K562 (cell line): ENCODE measurements around the gene BRAF. TPM values are rescaled to one million over a fixed set of nuclear protein-coding genes. Genes with fewer than 3 reads are reported as not detected.
A peak's percentile ranks its signal among the peaks of the same experiment; 100 is the strongest.

ENCODE experiments used
- ATAC-seq: fragments of 200-7000 bp; cut with Tn5 transposase; 3 replicates; pipeline ENCODE4 v1.9.1; 2020; ENCODE audit warnings: moderate library complexity
- BruUV-seq: library from RNA; stranded (reverse); fragments of 400-500 nt; replicated peaks from 2 replicates; lab custom pipeline; 2021; lab: Mats Ljungman, UMichigan
- CTCF ChIA-PET: fragments of 300-600 bp; formaldehyde crosslinking; extraction: SDS; loops from one replicate; lab custom pipeline; 2021; ENCODE audit warnings: low intra/inter-chr PET ratio; lab: Yijun Ruan, JAX
- POLR2A ChIA-PET: fragments of 300-600, 350-650 bp; sonication (Branson Sonifier 250); formaldehyde crosslinking; extraction: SDS; loops from one replicate; lab custom pipeline; 2021; ENCODE audit warnings: antibody characterized with exemption, inconsistent platforms; lab: Yijun Ruan, JAX
- DNase-seq, 4 experiments: peaks; one replicate each; pipeline versions ENCODE4 v3.0.0 to v3.0.0-alpha.2; 2011 to 2018; ENCODE audit warnings: low spot score in 3 of 4, mixed read lengths in 3 of 4; ENCODE audit errors: extremely low read depth in 1 of 4
- FAIRE-seq: peaks from 2 replicates; lab custom pipeline; 2011; peaks lifted over from hg19 to GRCh38; lab: Jason Lieb, UNC
- H2AFZ ChIP-seq: 2 replicates; pipeline ENCODE4 v1.6.0; 2011; ENCODE audit warnings: low read depth, low read length, control low read depth, inconsistent platforms
- H3K27ac ChIP-seq: fragments of 200-600 bp; 3 replicates; pipeline ENCODE4 v1.8.0; 2011; ENCODE audit warnings: low read depth, mild to moderate bottlenecking, control low read depth, inconsistent platforms, low read length, moderate library complexity, mixed read lengths; ENCODE audit errors: extremely low read depth
- H3K27me3 ChIP-seq, 2 experiments: fragments of 300-600 bp in 1 of 2; 2 replicates in 1 of 2; 3 replicates in 1 of 2; pipeline versions ENCODE4 v1.6.0 to v1.8.0; 2011; ENCODE audit warnings: inconsistent platforms in 2 of 2, low read length in 2 of 2, mild to moderate bottlenecking in 1 of 2, mixed read lengths in 1 of 2, moderate library complexity in 1 of 2; ENCODE audit not compliant: control insufficient read depth in 2 of 2, insufficient read depth in 2 of 2
- H3K36me3 ChIP-seq: fragments of 300-600 bp; 3 replicates; pipeline ENCODE4 v1.8.0; 2011; ENCODE audit warnings: mild to moderate bottlenecking, low read length, inconsistent platforms; ENCODE audit not compliant: control insufficient read depth, insufficient read depth
- H3K4me1 ChIP-seq, 2 experiments: fragments of 200-600 bp in 1 of 2; replicated peaks in 1 of 2; 2 replicates in 1 of 2; 3 replicates in 1 of 2; pipeline versions ENCODE4 v1.5.1 to v1.8.0; 2011; ENCODE audit warnings: inconsistent platforms in 2 of 2, low read length in 2 of 2, mild to moderate bottlenecking in 1 of 2, mixed read lengths in 1 of 2, moderate library complexity in 1 of 2; ENCODE audit not compliant: control insufficient read depth in 2 of 2, insufficient read depth in 2 of 2
- H3K4me2 ChIP-seq: 2 replicates; pipeline ENCODE4 v1.6.1; 2011; ENCODE audit warnings: low read length, control low read depth, inconsistent platforms, mixed read lengths; ENCODE audit not compliant: insufficient read depth
- H3K4me3 ChIP-seq: fragments of 200-600 bp; sonication (generic), shearing (Covaris generic); 2 replicates; pipeline ENCODE4 v1.5.1; 2016; ENCODE audit warnings: control low read depth, inconsistent platforms
- H3K79me2 ChIP-seq: fragments of 200-600 bp; 3 replicates; pipeline ENCODE4 v1.8.0; 2011; ENCODE audit warnings: low read length, inconsistent platforms; ENCODE audit not compliant: control insufficient read depth, insufficient read depth
- H3K9ac ChIP-seq, 2 experiments: 2 replicates each; pipeline versions ENCODE4 v1.6.0 to v1.6.1; 2011; ENCODE audit warnings: low read depth in 2 of 2, low read length in 2 of 2, control low read depth in 1 of 2, inconsistent platforms in 1 of 2, mild to moderate bottlenecking in 1 of 2, mixed read lengths in 1 of 2; ENCODE audit not compliant: insufficient read depth in 1 of 2
- H3K9me1 ChIP-seq: one replicate; pipeline ENCODE4 v1.6.0; 2011; ENCODE audit warnings: inconsistent platforms, mild to moderate bottlenecking, low read length, moderate library complexity; ENCODE audit not compliant: control insufficient read depth, insufficient read depth
- H3K9me3 ChIP-seq: replicated peaks from 2 replicates; pipeline ENCODE4 v1.5.1; 2011; ENCODE audit warnings: low read depth, low read length, inconsistent platforms; ENCODE audit not compliant: control insufficient read depth, insufficient read depth
- H4K20me1 ChIP-seq: replicated peaks from 2 replicates; pipeline ENCODE4 v1.6.1; 2011; ENCODE audit warnings: low read length, inconsistent platforms, mixed read lengths; ENCODE audit not compliant: control insufficient read depth, insufficient read depth
- C11orf30 ChIP-seq: fragments of 450-650 bp; IDR thresholded peaks from 2 replicates; pipeline ENCODE4 v1.6.1; 2016; ENCODE audit warnings: low read depth, mild to moderate bottlenecking
- E2F4 ChIP-seq: sonication (generic); formaldehyde crosslinking; IDR thresholded peaks from 2 replicates; pipeline ENCODE4 v1.8.0; 2022; ENCODE audit warnings: mild to moderate bottlenecking, low read depth, missing genetic modification reagents
- FOSL1 ChIP-seq: fragments of 200-800 bp; sonication (Bioruptor generic); conservative IDR thresholded peaks from 2 replicates; pipeline ENCODE4 v1.6.1; 2016; ENCODE audit warnings: missing genetic modification characterization, missing compliant biosample characterization
- ZNF3 ChIP-seq: fragments of 250-450 bp; sonication (Bioruptor Pico); IDR thresholded peaks from 2 replicates; pipeline ENCODE4 v1.5.0; 2021; ENCODE audit warnings: mild to moderate bottlenecking, moderate library complexity
- ZNF316 ChIP-seq: fragments of 450-650 bp; IDR thresholded peaks from 2 replicates; pipeline ENCODE4 v1.6.1; 2016
- WGBS: fragments of 100-300 bp; shearing (Covaris generic); methylation state at CpG from one replicate; pipeline ENCODE4 v1.1.6; 2016; ENCODE audit warnings: low coverage, mixed read lengths; ENCODE audit not compliant: insufficient coverage; ENCODE audit errors: missing lambda C conversion rate; 5-methylcytosine and 5-hydroxymethylcytosine counted together
- in situ Hi-C: fragments of 300-500 bp; cut with MboI; formaldehyde crosslinking; loops from 4 replicates; pipeline ENCODE4 v1.15.0; 2018; ENCODE audit warnings: inconsistent platforms, mixed read lengths
- intact Hi-C: fragments of 100-400 bp; cut with micrococcal nuclease; formaldehyde crosslinking; loops from 2 replicates; pipeline ENCODE4 v1.14.2; 2022
- polyA plus RNA-seq, 8 experiments: library from polyadenylated mRNA; depleted of rRNA in 4 of 8; stranded (reverse) in 5 of 8; unstranded in 3 of 8; fragments of >200 nt; fragmentation: Nextera tagmentation in 2 of 8; fragmentation: Illumina TruSeq in 1 of 8; extraction: Ambion mirVana in 2 of 8; extraction: Trizol in 1 of 8; gene quantifications; 2 replicates each; pipeline versions ENCODE4 v1.2.1 to v1.2.3, GENCODE V29; 2011 to 2014; ENCODE audit warnings: inconsistent platforms in 1 of 8, missing spikeins in 1 of 8
- total RNA-seq, 7 experiments: library from RNA; depleted of rRNA in 6 of 7; stranded (reverse); fragments of >200 nt in 6 of 7; fragmentation: Illumina TruSeq in 2 of 7; extraction: Trizol in 2 of 7; gene quantifications; 2 replicates each; pipeline versions ENCODE4 v1.2.1 to v1.2.3, GENCODE V29; 2011 to 2021; ENCODE audit warnings: low replicate concordance in 1 of 7

The BRAF gene
- total and polyA plus RNA-seq, 9 of the 15 experiments (the other 6 are each of a cell fraction or from before 2014, with no cell fraction given): 3.6 to 38.3 (median 21.9) TPM

- peak; percentile 64 for TF ChIP-seq ZNF316
- TF ChIP-seq ZNF3 (CRISPR knock-in tag): no peak
- peak; percentile 36; the same call in 1 of the 2 replicates for TF ChIP-seq FOSL1
- no peak for TF ChIP-seq E2F4 (CRISPR knock-in tag)
- 0 out of 2 replicates have a peak, but pooled peaks have one; percentile 11 for TF ChIP-seq C11orf30
- ChIA-PET CTCF (no interaction called here), POLR2A (interaction anchor here (1.2 to 1.8 kb wide), 3 partner anchors 10 to 47 kb away, joined by 4 to 8 read pairs (median 5); no protein-coding TSS in a partner anchor)
- intact Hi-C loops (no loop called here), in situ Hi-C loops (no loop called here)
- Histone ChIP-seq H3K9me1 (no peaks in the 10 kb centered on the region), H2AFZ (no peak overlapping the region), H3K4me1 (no peaks in the 10 kb centered on the region), H3K9ac (no peak overlapping the region), H3K79me2 (peaks cover 70% of the 10 kb centered on the region), H3K27me3 (no peaks in the 10 kb centered on the region), H3K4me2 (no peak overlapping the region), H3K4me3 (no peak overlapping the region), H3K27ac (no peak overlapping the region), H3K36me3 (no peaks in the 10 kb centered on the region), H4K20me1 (no peaks in the 10 kb centered on the region), H3K9me3 (0 out of 2 replicates have a peak, but pooled peaks cover 3% of the 10 kb centered on the region)
- no TSS peak for BruUV-seq
- no peak for ATAC-seq
- no peak for FAIRE-seq
- WGBS: 57% methylated on average over 2 of the region's 2 CpGs
- DNase-seq: no peak
Measured at GRCh38 chr7:140876519-140877248, 48.0 kb downstream of the BRAF start.
